HepG2 (cell line): Measurements from ENCODE around the gene MFSD2B. TPM values are rescaled to one million over a fixed set of nuclear protein-coding genes. Genes with fewer than 3 reads are reported as not detected.
A peak's percentile ranks its signal among the peaks of the same experiment; 100 is the strongest.

Source experiments
- ATAC-seq: fragments of 200-7000 bp; cut with Tn5 transposase; 3 replicates; pipeline ENCODE4 v1.9.1; 2020; ENCODE audit warnings: mild to moderate bottlenecking, moderate library complexity
- BruUV-seq: library from RNA; stranded (reverse); fragments of 400-500 nt; replicated peaks from 2 replicates; lab custom pipeline; 2021; lab: Mats Ljungman, UMichigan
- CTCF ChIA-PET: fragments of 300-600 bp; formaldehyde crosslinking; extraction: SDS; loops from one replicate; lab custom pipeline; 2021; ENCODE audit warnings: low total read pairs, inconsistent platforms, low intra/inter-chr PET ratio; lab: Yijun Ruan, JAX
- POLR2A ChIA-PET: fragments of 350-600 bp; sonication (Branson Sonifier 250); formaldehyde crosslinking; loops from one replicate; lab custom pipeline; 2020; ENCODE audit warnings: antibody characterized with exemption, inconsistent platforms; lab: Yijun Ruan, JAX
- DNase-seq: peaks from one replicate; pipeline ENCODE4 v3.0.0-alpha.2; 2015; ENCODE audit warnings: low spot score
- FAIRE-seq: peaks from 3 replicates; lab custom pipeline; 2011; peaks lifted over from hg19 to GRCh38; lab: Jason Lieb, UNC
- H2AFZ ChIP-seq: one replicate; pipeline ENCODE4 v1.6.1; 2011; ENCODE audit warnings: low read length, inconsistent platforms
- H3K27ac ChIP-seq: fragments of 300-600 bp; 3 replicates; pipeline ENCODE4 v1.8.0; 2011; ENCODE audit warnings: mixed run types, mild to moderate bottlenecking, mixed read lengths, low read length, inconsistent platforms; ENCODE audit not compliant: insufficient read depth; ENCODE audit errors: extremely low read length
- H3K27me3 ChIP-seq, 2 experiments: fragments of 200-600 bp in 1 of 2; 2 replicates in 1 of 2; 3 replicates in 1 of 2; pipeline versions ENCODE4 v1.6.0 to v1.8.0; 2011; ENCODE audit warnings: low read length in 2 of 2, mild to moderate bottlenecking in 2 of 2, moderate library complexity in 2 of 2, inconsistent platforms in 1 of 2; ENCODE audit not compliant: insufficient read depth in 2 of 2, control insufficient read depth in 1 of 2
- H3K36me3 ChIP-seq, 2 experiments: fragments of 200-600 bp in 1 of 2; replicated peaks in 1 of 2; 2 replicates in 1 of 2; 3 replicates in 1 of 2; pipeline versions ENCODE4 v1.5.1 to v1.8.0; 2011; ENCODE audit warnings: low read length in 2 of 2, inconsistent platforms in 1 of 2; ENCODE audit not compliant: insufficient read depth in 2 of 2, control insufficient read depth in 1 of 2
- H3K4me1 ChIP-seq: 2 replicates; pipeline ENCODE4 v1.5.1; 2012; ENCODE audit warnings: low read length, inconsistent platforms; ENCODE audit not compliant: insufficient read depth
- H3K4me2 ChIP-seq: 2 replicates; pipeline ENCODE4 v1.6.0; 2011; ENCODE audit warnings: low read depth, low read length, inconsistent platforms
- H3K4me3 ChIP-seq, 3 experiments: fragments of 200-600 bp in 1 of 3; sonication (generic), shearing (Covaris generic) in 1 of 3; replicated peaks in 1 of 3; 2 replicates each; pipeline ENCODE4 v1.5.1; 2011 to 2016; ENCODE audit warnings: low read length in 3 of 3, inconsistent platforms in 2 of 3, low read depth in 2 of 3, mild to moderate bottlenecking in 2 of 3, control low read depth in 1 of 3, mixed read lengths in 1 of 3; ENCODE audit not compliant: insufficient read depth in 1 of 3
- H3K79me2 ChIP-seq: one replicate; pipeline ENCODE4 v1.6.1; 2011; ENCODE audit warnings: low read length, inconsistent platforms; ENCODE audit not compliant: insufficient read depth
- H3K9ac ChIP-seq: 2 replicates; pipeline ENCODE4 v1.6.0; 2011; ENCODE audit warnings: mild to moderate bottlenecking, low read depth, low read length, inconsistent platforms; ENCODE audit not compliant: insufficient read depth
- H3K9me3 ChIP-seq: 2 replicates; pipeline ENCODE4 v1.5.1; 2012; ENCODE audit warnings: mild to moderate bottlenecking, low read length
- H4K20me1 ChIP-seq: 2 replicates; pipeline ENCODE4 v1.6.0; 2011; ENCODE audit warnings: inconsistent platforms, mild to moderate bottlenecking, low read length, moderate library complexity; ENCODE audit not compliant: insufficient read depth
- ATF7 ChIP-seq, 2 experiments: fragments of 450-650 bp in 1 of 2; sonication (generic) in 1 of 2; formaldehyde crosslinking in 1 of 2; IDR thresholded peaks; 2 replicates each; pipeline versions ENCODE4 v1.4.0 to v1.6.1; 2016 to 2020; ENCODE audit warnings: antibody characterized with exemption in 1 of 2, mild to moderate bottlenecking in 1 of 2, missing genetic modification reagents in 1 of 2
- ZNF547 ChIP-seq: sonication (generic); formaldehyde crosslinking; IDR thresholded peaks from 2 replicates; pipeline ENCODE4 v1.5.1; 2020; ENCODE audit warnings: mild to moderate bottlenecking, missing genetic modification reagents
- ZNF589 ChIP-seq: sonication (generic); formaldehyde crosslinking; conservative IDR thresholded peaks from 2 replicates; pipeline ENCODE4 v1.8.0; 2022; ENCODE audit warnings: mild to moderate bottlenecking, moderate library complexity, missing genetic modification reagents
- WGBS: methylation state at CpG from one replicate; pipeline ENCODE4 v1.1.6; 2017; ENCODE audit warnings: low lambda C conversion rate; 5-methylcytosine and 5-hydroxymethylcytosine counted together
- in situ Hi-C: cut with HindIII; loops from 2 replicates; pipeline ENCODE4 v1.10.0; 2017; ENCODE audit warnings: low pct_unique_long_range_greater_than_20kb; ENCODE audit not compliant: extremely low pct_ligation_motif_present
- intact Hi-C: fragments of 100-400 bp; cut with micrococcal nuclease; formaldehyde crosslinking; loops from one replicate; pipeline ENCODE4 v1.10.0; 2022; ENCODE audit not compliant: unreplicated experiment
- polyA plus RNA-seq, 8 experiments: library from polyadenylated mRNA; depleted of rRNA in 3 of 8; stranded (reverse) in 7 of 8; unstranded in 1 of 8; fragments of >200 nt; fragmentation: Illumina TruSeq in 4 of 8; extraction: Trizol in 4 of 8; gene quantifications; 2 replicates each; pipeline versions ENCODE4 v1.2.1 to v1.2.3, GENCODE V29; 2011 to 2016; ENCODE audit warnings: low read depth in 4 of 8, missing spikeins in 1 of 8, mixed read lengths in 1 of 8; ENCODE audit not compliant: insufficient read depth in 1 of 8
- total RNA-seq, 5 experiments: library from RNA; depleted of rRNA; stranded (reverse); fragments of >200 nt; fragmentation: Illumina TruSeq; extraction: Trizol; gene quantifications; 2 replicates each; pipeline ENCODE4 v1.2.3, GENCODE V29; 2016; ENCODE audit warnings: low read depth in 1 of 5
- TF ChIP-seq, protein P1 (sequence below): IDR thresholded peaks from 2 replicates; pipeline ENCODE4 v1.6.1; 2012; ENCODE audit warnings: low read depth, low read length, improper control_type of control experiment

Gene MFSD2B
- total and polyA plus RNA-seq, 2 of the 13 experiments (the other 11 are each of a cell fraction or from before 2014, with no cell fraction given) = 0.21 to 0.93 TPM

DNA sequence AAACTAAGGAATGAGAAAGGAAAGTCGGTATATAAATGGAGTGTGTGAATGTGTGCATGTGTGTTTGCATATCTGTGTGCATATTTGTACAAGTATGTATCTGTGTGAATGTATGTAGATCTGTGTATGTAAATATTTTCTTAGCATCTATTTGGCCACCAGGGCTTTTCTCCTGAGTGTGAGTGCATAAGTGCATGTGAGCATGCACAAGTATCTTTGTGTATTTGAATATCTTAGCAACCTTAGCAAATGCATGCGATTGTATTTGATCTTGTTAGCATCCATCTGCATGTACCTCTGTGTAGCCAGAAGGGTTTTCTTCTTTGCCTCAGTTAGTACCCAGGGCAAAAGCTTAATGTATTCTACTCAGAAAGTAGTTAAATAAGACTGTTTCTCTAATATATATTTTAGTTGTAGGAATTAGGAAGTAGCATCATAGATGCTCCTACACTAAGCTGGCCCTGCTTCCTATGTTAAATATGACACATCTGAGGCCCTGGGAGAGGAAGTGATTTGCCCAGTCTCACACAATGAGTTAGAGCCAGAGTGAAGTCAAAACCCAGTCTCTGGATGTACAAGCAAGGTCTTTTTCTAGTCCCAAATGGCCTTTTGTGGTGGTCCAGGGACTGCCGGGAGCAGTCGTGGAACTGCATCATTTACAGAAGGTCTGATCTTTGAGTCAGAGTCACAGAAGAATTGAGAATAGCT is 48.8 kb downstream of the MFSD2B start:
- Histone ChIP-seq H3K27me3 (no peaks in the 10 kb centered on the region), H3K9me3 (no peaks in the 10 kb centered on the region), H4K20me1 (no peaks in the 10 kb centered on the region), H3K4me3 (no peak overlapping the region), H3K79me2 (no peaks in the 10 kb centered on the region), H3K9ac (no peak overlapping the region), H3K27ac (no peak overlapping the region), H2AFZ (no peak overlapping the region), H3K36me3 (peaks cover 4 to 17% of the 10 kb centered on the region in 2 experiments), H3K4me1 (peaks cover 7% of the 10 kb centered on the region), H3K4me2 (no peak overlapping the region)
- POLR2A ChIA-PET = interaction anchor here (1.1 to 1.6 kb wide), 3 partner anchors 11 to 43 kb away, joined by 4 to 6 read pairs (median 6); partner anchors contain the start of genes TP53I3 and WDCP
- no TSS peak for BruUV-seq
- CTCF ChIA-PET = interaction anchor here (3.8 kb wide), 1 partner anchor 37 kb away, joined by 37 read pairs; no protein-coding TSS in a partner anchor
- in situ Hi-C loops = no loop called here
- FAIRE-seq (no peak), DNase-seq (no peak), ATAC-seq (no peak)
- intact Hi-C loops = no loop called here
- 93% methylated on average over 4 of the region's 4 CpGs for WGBS
- TF ChIP-seq, protein P1, sequence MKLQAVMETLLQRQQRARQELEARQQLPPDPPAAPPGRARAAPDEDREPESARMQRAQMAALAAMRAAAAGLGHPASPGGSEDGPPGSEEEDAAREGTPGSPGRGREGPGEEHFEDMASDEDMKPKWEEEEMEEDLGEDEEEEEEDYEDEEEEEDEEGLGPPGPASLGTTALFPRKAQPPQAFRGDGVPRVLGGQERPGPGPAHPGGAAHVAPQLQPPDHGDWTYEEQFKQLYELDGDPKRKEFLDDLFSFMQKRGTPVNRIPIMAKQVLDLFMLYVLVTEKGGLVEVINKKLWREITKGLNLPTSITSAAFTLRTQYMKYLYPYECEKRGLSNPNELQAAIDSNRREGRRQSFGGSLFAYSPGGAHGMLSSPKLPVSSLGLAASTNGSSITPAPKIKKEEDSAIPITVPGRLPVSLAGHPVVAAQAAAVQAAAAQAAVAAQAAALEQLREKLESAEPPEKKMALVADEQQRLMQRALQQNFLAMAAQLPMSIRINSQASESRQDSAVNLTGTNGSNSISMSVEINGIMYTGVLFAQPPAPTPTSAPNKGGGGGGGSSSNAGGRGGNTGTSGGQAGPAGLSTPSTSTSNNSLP = 0 out of 2 replicates have a peak, but pooled peaks have one; percentile 2
- no peak for TF ChIP-seq ZNF547 (CRISPR knock-in tag)

DNA sequence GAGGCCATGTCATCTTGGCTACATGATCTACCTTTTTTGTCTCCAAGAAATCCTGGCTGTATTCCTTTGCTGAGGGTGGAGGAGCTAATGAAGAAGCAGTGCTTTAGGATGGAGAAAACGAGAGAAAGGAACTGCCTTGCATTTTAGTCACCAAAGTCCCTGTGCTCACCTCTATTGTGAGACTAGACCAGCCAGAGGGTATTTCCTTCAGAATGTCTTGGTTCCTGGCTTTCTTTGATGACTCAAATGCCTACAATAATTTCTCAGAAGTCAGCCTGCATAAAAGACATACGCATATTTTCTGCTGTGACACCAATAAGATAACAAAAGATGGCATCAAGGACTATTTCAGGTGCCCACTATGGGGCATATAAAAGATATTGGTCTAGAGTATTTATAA is 55.5 kb downstream of the MFSD2B start:
- no peaks in the 10 kb centered on the region for H3K79me2 ChIP-seq
- no peak overlapping the region for H3K4me2 ChIP-seq
- ATAC-seq (no peak), DNase-seq (no peak), FAIRE-seq (no peak)
- no peak overlapping the region for H3K4me3 ChIP-seq
- no TSS peak for BruUV-seq
- POLR2A ChIA-PET = interaction anchor here (1.5 to 5.2 kb wide), 7 partner anchors 11 to 138 kb away, joined by 4 to 20 read pairs (median 9); partner anchors contain the start of genes ATAD2B, SF3B6, TP53I3 and WDCP
- no peaks in the 10 kb centered on the region for H4K20me1 ChIP-seq
- H3K4me1 ChIP-seq = no peaks in the 10 kb centered on the region
- H3K36me3 ChIP-seq = peaks cover 17 to 56% of the 10 kb centered on the region in 2 experiments
- intact Hi-C loops = no loop called here
- no peaks in the 10 kb centered on the region for H3K9me3 ChIP-seq
- 98% methylated on average over 2 of the region's 2 CpGs for WGBS
- CTCF ChIA-PET = no interaction called here
- in situ Hi-C loops = no loop called here
- H3K9ac ChIP-seq = no peak overlapping the region
- TF ChIP-seq ZNF589 (no peak), ATF7 (IDR thresholded peaks at IDR 0.05) (peak; percentile 60), ATF7 (CRISPR knock-in tag; IDR thresholded peaks at IDR 0.05) (no peak)
- no peaks in the 10 kb centered on the region for H3K27me3 ChIP-seq
- H3K27ac ChIP-seq = no peak overlapping the region
- no peak overlapping the region for H2AFZ ChIP-seq
